ENCODE results near the gene ANKS1B. TPM values are rescaled to one million over a fixed set of nuclear protein-coding genes. Genes with fewer than 3 reads are reported as not detected.

Gene ANKS1B
- total RNA-seq, 1 experiment from 2014 or later = 5.8 TPM

DNA sequence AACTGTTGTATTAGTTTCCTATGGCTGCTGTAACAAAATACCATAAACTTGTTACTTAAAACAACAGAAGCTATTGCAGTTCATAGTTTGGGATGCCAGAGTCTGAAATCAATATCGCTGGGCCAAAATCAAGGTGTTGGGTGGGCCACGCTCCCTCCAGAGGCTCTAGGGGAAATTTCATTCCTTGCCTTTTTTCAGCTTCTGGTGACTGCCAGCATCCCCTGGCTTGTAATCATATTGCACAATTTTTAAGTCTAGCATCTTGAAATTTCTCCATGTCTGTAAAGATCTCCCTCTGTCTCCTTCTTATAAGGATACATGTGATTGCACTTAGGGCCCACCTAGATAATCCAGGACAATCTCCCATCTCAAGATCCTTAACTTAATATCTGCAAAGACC lies 386.0 kb downstream of the ANKS1B start:
- POLR2A ChIA-PET = no interaction called here
- H3K4me1 Mint-ChIP-seq = peaks cover 10% of the 10 kb centered on the region

DNA sequence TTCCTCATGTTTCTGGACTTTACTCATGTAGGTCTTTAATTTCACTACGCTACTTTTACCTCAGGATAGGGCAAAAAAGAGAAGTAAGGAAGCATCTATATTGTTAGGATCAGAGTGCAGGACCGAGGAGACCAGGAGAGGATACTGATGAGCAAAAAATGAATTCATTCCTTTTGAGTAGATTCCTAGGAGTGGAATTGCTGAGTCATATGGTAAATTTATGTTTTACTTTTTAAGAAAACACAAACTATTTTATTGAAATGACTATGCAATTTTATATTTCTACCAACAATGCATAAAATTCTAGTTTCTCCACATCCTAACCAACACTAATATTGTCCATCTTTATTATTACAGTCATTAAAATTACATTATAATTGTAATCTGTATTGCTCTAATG lies 388.0 kb downstream of the ANKS1B start:
- no peak for TF ChIP-seq ZNF423 (CRISPR knock-in tag; IDR thresholded peaks at IDR 0.05)
- TF ChIP-seq, protein P1, sequence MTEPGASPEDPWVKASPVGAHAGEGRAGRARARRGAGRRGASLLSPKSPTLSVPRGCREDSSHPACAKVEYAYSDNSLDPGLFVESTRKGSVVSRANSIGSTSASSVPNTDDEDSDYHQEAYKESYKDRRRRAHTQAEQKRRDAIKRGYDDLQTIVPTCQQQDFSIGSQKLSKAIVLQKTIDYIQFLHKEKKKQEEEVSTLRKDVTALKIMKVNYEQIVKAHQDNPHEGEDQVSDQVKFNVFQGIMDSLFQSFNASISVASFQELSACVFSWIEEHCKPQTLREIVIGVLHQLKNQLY (CRISPR knock-in tag; IDR thresholded peaks at IDR 0.05) = no peak
- TF ChIP-seq HMGA2 (CRISPR knock-in tag; IDR thresholded peaks at IDR 0.05) = no peak
- TF ChIP-seq, protein P2, sequence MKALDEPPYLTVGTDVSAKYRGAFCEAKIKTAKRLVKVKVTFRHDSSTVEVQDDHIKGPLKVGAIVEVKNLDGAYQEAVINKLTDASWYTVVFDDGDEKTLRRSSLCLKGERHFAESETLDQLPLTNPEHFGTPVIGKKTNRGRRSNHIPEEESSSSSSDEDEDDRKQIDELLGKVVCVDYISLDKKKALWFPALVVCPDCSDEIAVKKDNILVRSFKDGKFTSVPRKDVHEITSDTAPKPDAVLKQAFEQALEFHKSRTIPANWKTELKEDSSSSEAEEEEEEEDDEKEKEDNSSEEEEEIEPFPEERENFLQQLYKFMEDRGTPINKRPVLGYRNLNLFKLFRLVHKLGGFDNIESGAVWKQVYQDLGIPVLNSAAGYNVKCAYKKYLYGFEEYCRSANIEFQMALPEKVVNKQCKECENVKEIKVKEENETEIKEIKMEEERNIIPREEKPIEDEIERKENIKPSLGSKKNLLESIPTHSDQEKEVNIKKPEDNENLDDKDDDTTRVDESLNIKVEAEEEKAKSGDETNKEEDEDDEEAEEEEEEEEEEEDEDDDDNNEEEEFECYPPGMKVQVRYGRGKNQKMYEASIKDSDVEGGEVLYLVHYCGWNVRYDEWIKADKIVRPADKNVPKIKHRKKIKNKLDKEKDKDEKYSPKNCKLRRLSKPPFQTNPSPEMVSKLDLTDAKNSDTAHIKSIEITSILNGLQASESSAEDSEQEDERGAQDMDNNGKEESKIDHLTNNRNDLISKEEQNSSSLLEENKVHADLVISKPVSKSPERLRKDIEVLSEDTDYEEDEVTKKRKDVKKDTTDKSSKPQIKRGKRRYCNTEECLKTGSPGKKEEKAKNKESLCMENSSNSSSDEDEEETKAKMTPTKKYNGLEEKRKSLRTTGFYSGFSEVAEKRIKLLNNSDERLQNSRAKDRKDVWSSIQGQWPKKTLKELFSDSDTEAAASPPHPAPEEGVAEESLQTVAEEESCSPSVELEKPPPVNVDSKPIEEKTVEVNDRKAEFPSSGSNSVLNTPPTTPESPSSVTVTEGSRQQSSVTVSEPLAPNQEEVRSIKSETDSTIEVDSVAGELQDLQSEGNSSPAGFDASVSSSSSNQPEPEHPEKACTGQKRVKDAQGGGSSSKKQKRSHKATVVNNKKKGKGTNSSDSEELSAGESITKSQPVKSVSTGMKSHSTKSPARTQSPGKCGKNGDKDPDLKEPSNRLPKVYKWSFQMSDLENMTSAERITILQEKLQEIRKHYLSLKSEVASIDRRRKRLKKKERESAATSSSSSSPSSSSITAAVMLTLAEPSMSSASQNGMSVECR (CRISPR knock-in tag; IDR thresholded peaks at IDR 0.05; ENCODE audit: borderline replicate concordance) = no peak
- TF ChIP-seq, protein P3, sequence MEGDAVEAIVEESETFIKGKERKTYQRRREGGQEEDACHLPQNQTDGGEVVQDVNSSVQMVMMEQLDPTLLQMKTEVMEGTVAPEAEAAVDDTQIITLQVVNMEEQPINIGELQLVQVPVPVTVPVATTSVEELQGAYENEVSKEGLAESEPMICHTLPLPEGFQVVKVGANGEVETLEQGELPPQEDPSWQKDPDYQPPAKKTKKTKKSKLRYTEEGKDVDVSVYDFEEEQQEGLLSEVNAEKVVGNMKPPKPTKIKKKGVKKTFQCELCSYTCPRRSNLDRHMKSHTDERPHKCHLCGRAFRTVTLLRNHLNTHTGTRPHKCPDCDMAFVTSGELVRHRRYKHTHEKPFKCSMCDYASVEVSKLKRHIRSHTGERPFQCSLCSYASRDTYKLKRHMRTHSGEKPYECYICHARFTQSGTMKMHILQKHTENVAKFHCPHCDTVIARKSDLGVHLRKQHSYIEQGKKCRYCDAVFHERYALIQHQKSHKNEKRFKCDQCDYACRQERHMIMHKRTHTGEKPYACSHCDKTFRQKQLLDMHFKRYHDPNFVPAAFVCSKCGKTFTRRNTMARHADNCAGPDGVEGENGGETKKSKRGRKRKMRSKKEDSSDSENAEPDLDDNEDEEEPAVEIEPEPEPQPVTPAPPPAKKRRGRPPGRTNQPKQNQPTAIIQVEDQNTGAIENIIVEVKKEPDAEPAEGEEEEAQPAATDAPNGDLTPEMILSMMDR (IDR thresholded peaks at IDR 0.05) = no peak
- TF ChIP-seq, protein P4, sequence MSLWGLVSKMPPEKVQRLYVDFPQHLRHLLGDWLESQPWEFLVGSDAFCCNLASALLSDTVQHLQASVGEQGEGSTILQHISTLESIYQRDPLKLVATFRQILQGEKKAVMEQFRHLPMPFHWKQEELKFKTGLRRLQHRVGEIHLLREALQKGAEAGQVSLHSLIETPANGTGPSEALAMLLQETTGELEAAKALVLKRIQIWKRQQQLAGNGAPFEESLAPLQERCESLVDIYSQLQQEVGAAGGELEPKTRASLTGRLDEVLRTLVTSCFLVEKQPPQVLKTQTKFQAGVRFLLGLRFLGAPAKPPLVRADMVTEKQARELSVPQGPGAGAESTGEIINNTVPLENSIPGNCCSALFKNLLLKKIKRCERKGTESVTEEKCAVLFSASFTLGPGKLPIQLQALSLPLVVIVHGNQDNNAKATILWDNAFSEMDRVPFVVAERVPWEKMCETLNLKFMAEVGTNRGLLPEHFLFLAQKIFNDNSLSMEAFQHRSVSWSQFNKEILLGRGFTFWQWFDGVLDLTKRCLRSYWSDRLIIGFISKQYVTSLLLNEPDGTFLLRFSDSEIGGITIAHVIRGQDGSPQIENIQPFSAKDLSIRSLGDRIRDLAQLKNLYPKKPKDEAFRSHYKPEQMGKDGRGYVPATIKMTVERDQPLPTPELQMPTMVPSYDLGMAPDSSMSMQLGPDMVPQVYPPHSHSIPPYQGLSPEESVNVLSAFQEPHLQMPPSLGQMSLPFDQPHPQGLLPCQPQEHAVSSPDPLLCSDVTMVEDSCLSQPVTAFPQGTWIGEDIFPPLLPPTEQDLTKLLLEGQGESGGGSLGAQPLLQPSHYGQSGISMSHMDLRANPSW (CRISPR knock-in tag; conservative IDR thresholded peaks at IDR 0.05; ENCODE audit: low read depth) = no peak
- TF ChIP-seq PRRX2 (CRISPR knock-in tag; IDR thresholded peaks at IDR 0.05) = no peak
- H3K4me1 Mint-ChIP-seq = peaks cover 10% of the 10 kb centered on the region
- no peaks in the 10 kb centered on the region for H3K9me3 Mint-ChIP-seq
- DNase-seq (ENCODE audit: low spot score) (no peak), ATAC-seq (no peak)
- no peaks in the 10 kb centered on the region for H3K36me3 Mint-ChIP-seq
- ChIA-PET CTCF (no interaction called here), POLR2A (no interaction called here)
- no peak overlapping the region for H3K27ac Mint-ChIP-seq
- H3K4me3 Mint-ChIP-seq = no peak overlapping the region
- no peaks in the 10 kb centered on the region; the same call in 1 of the 2 replicates for H3K27me3 Mint-ChIP-seq (ENCODE audit: low read depth)

More for the DNA sequence above, 386.0 kb downstream of the ANKS1B start:
- no peaks in the 10 kb centered on the region for H3K9me3 Mint-ChIP-seq
- H3K36me3 Mint-ChIP-seq = no peaks in the 10 kb centered on the region
- TF ChIP-seq, protein P4 (CRISPR knock-in tag; conservative IDR thresholded peaks at IDR 0.05; ENCODE audit: low read depth) = no peak
- TF ChIP-seq, protein P5, sequence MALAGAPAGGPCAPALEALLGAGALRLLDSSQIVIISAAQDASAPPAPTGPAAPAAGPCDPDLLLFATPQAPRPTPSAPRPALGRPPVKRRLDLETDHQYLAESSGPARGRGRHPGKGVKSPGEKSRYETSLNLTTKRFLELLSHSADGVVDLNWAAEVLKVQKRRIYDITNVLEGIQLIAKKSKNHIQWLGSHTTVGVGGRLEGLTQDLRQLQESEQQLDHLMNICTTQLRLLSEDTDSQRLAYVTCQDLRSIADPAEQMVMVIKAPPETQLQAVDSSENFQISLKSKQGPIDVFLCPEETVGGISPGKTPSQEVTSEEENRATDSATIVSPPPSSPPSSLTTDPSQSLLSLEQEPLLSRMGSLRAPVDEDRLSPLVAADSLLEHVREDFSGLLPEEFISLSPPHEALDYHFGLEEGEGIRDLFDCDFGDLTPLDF (CRISPR knock-in tag; IDR thresholded peaks at IDR 0.05) = no peak
- TF ChIP-seq, protein P6, sequence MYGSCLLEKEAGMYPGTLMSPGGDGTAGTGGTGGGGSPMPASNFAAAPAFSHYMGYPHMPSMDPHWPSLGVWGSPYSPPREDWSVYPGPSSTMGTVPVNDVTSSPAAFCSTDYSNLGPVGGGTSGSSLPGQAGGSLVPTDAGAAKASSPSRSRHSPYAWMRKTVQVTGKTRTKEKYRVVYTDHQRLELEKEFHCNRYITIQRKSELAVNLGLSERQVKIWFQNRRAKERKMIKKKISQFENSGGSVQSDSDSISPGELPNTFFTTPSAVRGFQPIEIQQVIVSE (CRISPR knock-in tag; IDR thresholded peaks at IDR 0.05; ENCODE audit: borderline replicate concordance) = no peak
- TF ChIP-seq FOXK1 (CRISPR knock-in tag; IDR thresholded peaks at IDR 0.05) (no peak), FOXJ3 (CRISPR knock-in tag; IDR thresholded peaks at IDR 0.05; ENCODE audit: borderline replicate concordance) (no peak), TCF7 (CRISPR knock-in tag; IDR thresholded peaks at IDR 0.05; ENCODE audit: low read depth) (no peak), ELF4 (CRISPR knock-in tag; IDR thresholded peaks at IDR 0.05; ENCODE audit: low read depth) (no peak), SOX15 (CRISPR knock-in tag; IDR thresholded peaks at IDR 0.05) (no peak), TP53 (CRISPR knock-in tag; IDR thresholded peaks at IDR 0.05) (no peak), OVOL2 (CRISPR knock-in tag; IDR thresholded peaks at IDR 0.05; ENCODE audit: borderline replicate concordance) (no peak), RELA (CRISPR knock-in tag; IDR thresholded peaks at IDR 0.05; ENCODE audit: borderline replicate concordance) (no peak)
- TF ChIP-seq, protein P7, sequence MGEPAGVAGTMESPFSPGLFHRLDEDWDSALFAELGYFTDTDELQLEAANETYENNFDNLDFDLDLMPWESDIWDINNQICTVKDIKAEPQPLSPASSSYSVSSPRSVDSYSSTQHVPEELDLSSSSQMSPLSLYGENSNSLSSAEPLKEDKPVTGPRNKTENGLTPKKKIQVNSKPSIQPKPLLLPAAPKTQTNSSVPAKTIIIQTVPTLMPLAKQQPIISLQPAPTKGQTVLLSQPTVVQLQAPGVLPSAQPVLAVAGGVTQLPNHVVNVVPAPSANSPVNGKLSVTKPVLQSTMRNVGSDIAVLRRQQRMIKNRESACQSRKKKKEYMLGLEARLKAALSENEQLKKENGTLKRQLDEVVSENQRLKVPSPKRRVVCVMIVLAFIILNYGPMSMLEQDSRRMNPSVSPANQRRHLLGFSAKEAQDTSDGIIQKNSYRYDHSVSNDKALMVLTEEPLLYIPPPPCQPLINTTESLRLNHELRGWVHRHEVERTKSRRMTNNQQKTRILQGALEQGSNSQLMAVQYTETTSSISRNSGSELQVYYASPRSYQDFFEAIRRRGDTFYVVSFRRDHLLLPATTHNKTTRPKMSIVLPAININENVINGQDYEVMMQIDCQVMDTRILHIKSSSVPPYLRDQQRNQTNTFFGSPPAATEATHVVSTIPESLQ (CRISPR knock-in tag; IDR thresholded peaks at IDR 0.05) = no peak
- no peak overlapping the region for H3K27ac Mint-ChIP-seq
- no peaks in the 10 kb centered on the region for H3K27me3 Mint-ChIP-seq (ENCODE audit: low read depth)
- ATAC-seq = no peak
- CTCF ChIA-PET = interaction anchor here (1.1 kb wide), 1 partner anchor 212 kb away, joined by 3 read pairs; no protein-coding TSS in a partner anchor
- H3K4me3 Mint-ChIP-seq = no peak overlapping the region
- no peak for DNase-seq (ENCODE audit: low spot score)
